HepG2 (cell line): ENCODE data around the gene ATP13A3. TPM values are rescaled to one million over a fixed set of nuclear protein-coding genes. Genes with fewer than 3 reads are reported as not detected.

ENCODE experiments used
- ATAC-seq: fragments of 200-7000 bp; cut with Tn5 transposase; 3 replicates; pipeline ENCODE4 v1.9.1; 2020; ENCODE audit warnings: mild to moderate bottlenecking, moderate library complexity
- BruUV-seq: library from RNA; stranded (reverse); fragments of 400-500 nt; replicated peaks from 2 replicates; lab custom pipeline; 2021; lab: Mats Ljungman, UMichigan
- CTCF ChIA-PET: fragments of 300-600 bp; formaldehyde crosslinking; extraction: SDS; loops from one replicate; lab custom pipeline; 2021; ENCODE audit warnings: low total read pairs, inconsistent platforms, low intra/inter-chr PET ratio; lab: Yijun Ruan, JAX
- POLR2A ChIA-PET: fragments of 350-600 bp; sonication (Branson Sonifier 250); formaldehyde crosslinking; loops from one replicate; lab custom pipeline; 2020; ENCODE audit warnings: antibody characterized with exemption, inconsistent platforms; lab: Yijun Ruan, JAX
- DNase-seq: peaks from one replicate; pipeline ENCODE4 v3.0.0-alpha.2; 2015; ENCODE audit warnings: low spot score
- FAIRE-seq: peaks from 3 replicates; lab custom pipeline; 2011; peaks lifted over from hg19 to GRCh38; lab: Jason Lieb, UNC
- H2AFZ ChIP-seq: one replicate; pipeline ENCODE4 v1.6.1; 2011; ENCODE audit warnings: low read length, inconsistent platforms
- H3K27ac ChIP-seq: fragments of 300-600 bp; 3 replicates; pipeline ENCODE4 v1.8.0; 2011; ENCODE audit warnings: mixed run types, mild to moderate bottlenecking, mixed read lengths, low read length, inconsistent platforms; ENCODE audit not compliant: insufficient read depth; ENCODE audit errors: extremely low read length
- H3K27me3 ChIP-seq, 2 experiments: fragments of 200-600 bp in 1 of 2; 2 replicates in 1 of 2; 3 replicates in 1 of 2; pipeline versions ENCODE4 v1.6.0 to v1.8.0; 2011; ENCODE audit warnings: low read length in 2 of 2, mild to moderate bottlenecking in 2 of 2, moderate library complexity in 2 of 2, inconsistent platforms in 1 of 2; ENCODE audit not compliant: insufficient read depth in 2 of 2, control insufficient read depth in 1 of 2
- H3K36me3 ChIP-seq, 2 experiments: fragments of 200-600 bp in 1 of 2; replicated peaks in 1 of 2; 2 replicates in 1 of 2; 3 replicates in 1 of 2; pipeline versions ENCODE4 v1.5.1 to v1.8.0; 2011; ENCODE audit warnings: low read length in 2 of 2, inconsistent platforms in 1 of 2; ENCODE audit not compliant: insufficient read depth in 2 of 2, control insufficient read depth in 1 of 2
- H3K4me1 ChIP-seq: 2 replicates; pipeline ENCODE4 v1.5.1; 2012; ENCODE audit warnings: low read length, inconsistent platforms; ENCODE audit not compliant: insufficient read depth
- H3K4me2 ChIP-seq: 2 replicates; pipeline ENCODE4 v1.6.0; 2011; ENCODE audit warnings: low read depth, low read length, inconsistent platforms
- H3K4me3 ChIP-seq, 3 experiments: fragments of 200-600 bp in 1 of 3; sonication (generic), shearing (Covaris generic) in 1 of 3; replicated peaks in 1 of 3; 2 replicates each; pipeline ENCODE4 v1.5.1; 2011 to 2016; ENCODE audit warnings: low read length in 3 of 3, inconsistent platforms in 2 of 3, low read depth in 2 of 3, mild to moderate bottlenecking in 2 of 3, control low read depth in 1 of 3, mixed read lengths in 1 of 3; ENCODE audit not compliant: insufficient read depth in 1 of 3
- H3K79me2 ChIP-seq: one replicate; pipeline ENCODE4 v1.6.1; 2011; ENCODE audit warnings: low read length, inconsistent platforms; ENCODE audit not compliant: insufficient read depth
- H3K9ac ChIP-seq: 2 replicates; pipeline ENCODE4 v1.6.0; 2011; ENCODE audit warnings: mild to moderate bottlenecking, low read depth, low read length, inconsistent platforms; ENCODE audit not compliant: insufficient read depth
- H3K9me3 ChIP-seq: 2 replicates; pipeline ENCODE4 v1.5.1; 2012; ENCODE audit warnings: mild to moderate bottlenecking, low read length
- H4K20me1 ChIP-seq: 2 replicates; pipeline ENCODE4 v1.6.0; 2011; ENCODE audit warnings: inconsistent platforms, mild to moderate bottlenecking, low read length, moderate library complexity; ENCODE audit not compliant: insufficient read depth
- BHLHE40 ChIP-seq: IDR thresholded peaks from 2 replicates; pipeline ENCODE4 v1.6.1; 2011; ENCODE audit warnings: low read length, improper control_type of control experiment
- ELF3 ChIP-seq: IDR thresholded peaks from 2 replicates; pipeline ENCODE4 v1.6.1; 2016; ENCODE audit warnings: missing genetic modification reagents, missing compliant biosample characterization
- FOSL2 ChIP-seq: sonication (generic); formaldehyde crosslinking; IDR thresholded peaks from 2 replicates; pipeline ENCODE4 v1.4.0; 2020; ENCODE audit warnings: missing genetic modification reagents
- RCOR2 ChIP-seq: IDR thresholded peaks from 2 replicates; pipeline ENCODE4 v1.6.1; 2016; ENCODE audit warnings: missing biosample characterization, missing genetic modification reagents
- RXRA ChIP-seq: sonication (generic); formaldehyde crosslinking; IDR thresholded peaks from 2 replicates; pipeline ENCODE4 v1.5.1; 2020; ENCODE audit warnings: missing genetic modification reagents
- SOX13 ChIP-seq, 3 experiments: fragments of 450-650 bp in 1 of 3; sonication (generic) in 1 of 3; formaldehyde crosslinking in 1 of 3; IDR thresholded peaks in 2 of 3; conservative IDR thresholded peaks in 1 of 3; 2 replicates each; pipeline versions ENCODE4 v1.5.0 to v1.6.1; 2016 to 2020; ENCODE audit warnings: antibody characterized with exemption in 1 of 3, mild to moderate bottlenecking in 1 of 3, missing compliant biosample characterization in 1 of 3, missing genetic modification reagents in 1 of 3, moderate library complexity in 1 of 3
- TEAD3 ChIP-seq: optimal IDR thresholded peaks from 2 replicates; pipeline ENCODE3; 2016; ENCODE audit warnings: borderline replicate concordance
- ZNF180 ChIP-seq: sonication (generic); formaldehyde crosslinking; IDR thresholded peaks from 2 replicates; pipeline ENCODE4 v1.4.0; 2020; ENCODE audit warnings: low read depth, missing genetic modification reagents, borderline replicate concordance
- ZNF792 ChIP-seq: IDR thresholded peaks from 2 replicates; pipeline ENCODE4 v1.6.1; 2016
- WGBS: methylation state at CpG from one replicate; pipeline ENCODE4 v1.1.6; 2017; ENCODE audit warnings: low lambda C conversion rate; 5-methylcytosine and 5-hydroxymethylcytosine counted together
- in situ Hi-C: cut with HindIII; loops from 2 replicates; pipeline ENCODE4 v1.10.0; 2017; ENCODE audit warnings: low pct_unique_long_range_greater_than_20kb; ENCODE audit not compliant: extremely low pct_ligation_motif_present
- intact Hi-C: fragments of 100-400 bp; cut with micrococcal nuclease; formaldehyde crosslinking; loops from one replicate; pipeline ENCODE4 v1.10.0; 2022; ENCODE audit not compliant: unreplicated experiment
- polyA plus RNA-seq, 8 experiments: library from polyadenylated mRNA; depleted of rRNA in 3 of 8; stranded (reverse) in 7 of 8; unstranded in 1 of 8; fragments of >200 nt; fragmentation: Illumina TruSeq in 4 of 8; extraction: Trizol in 4 of 8; gene quantifications; 2 replicates each; pipeline versions ENCODE4 v1.2.1 to v1.2.3, GENCODE V29; 2011 to 2016; ENCODE audit warnings: low read depth in 4 of 8, missing spikeins in 1 of 8, mixed read lengths in 1 of 8; ENCODE audit not compliant: insufficient read depth in 1 of 8
- total RNA-seq, 5 experiments: library from RNA; depleted of rRNA; stranded (reverse); fragments of >200 nt; fragmentation: Illumina TruSeq; extraction: Trizol; gene quantifications; 2 replicates each; pipeline ENCODE4 v1.2.3, GENCODE V29; 2016; ENCODE audit warnings: low read depth in 1 of 5
- TF ChIP-seq, protein P1 (sequence below): sonication (generic); IDR thresholded peaks from 2 replicates; pipeline ENCODE4 v1.6.1; 2016; ENCODE audit warnings: low read depth, borderline replicate concordance
- TF ChIP-seq, protein P2 (sequence below): IDR thresholded peaks from 2 replicates; pipeline ENCODE4 v1.6.1; 2016

ATP13A3 gene
- total and polyA plus RNA-seq, 2 of the 13 experiments (the other 11 are each of a cell fraction or from before 2014, with no cell fraction given) = 44.9 to 80.8 TPM

GRCh38 chr3:194512895-194513601 is 26.2 kb upstream of the ATP13A3 start (continued):
- TF ChIP-seq FOSL2 (CRISPR knock-in tag) (peak; percentile 31; the same call in 1 of the 2 replicates), ZNF792 (CRISPR knock-in tag) (peak; percentile 57; the same call in 1 of the 2 replicates), SOX13 (IDR thresholded peaks at IDR 0.05) (no peak), SOX13 (CRISPR knock-in tag; conservative IDR thresholded peaks at IDR 0.05 in 1 of 2, IDR thresholded peaks at IDR 0.05 in 1 of 2) (peak in 1 of 2 experiments; percentile 88; a peak in 2 of 4 replicates), ELF3 (CRISPR knock-in tag) (peak; percentile 13; the same call in 1 of the 2 replicates), RCOR2 (CRISPR knock-in tag) (peak; percentile 47; the same call in 1 of the 2 replicates), TEAD3 (CRISPR knock-in tag) (peak; percentile 28), RXRA (CRISPR knock-in tag) (peak; percentile 96)

- POLR2A ChIA-PET = interaction anchor here (0.6 to 1.8 kb wide), 2 partner anchors 11 to 14 kb away, joined by 6 to 8 read pairs; no protein-coding TSS in a partner anchor
- no peaks in the 10 kb centered on the region for H3K27me3 ChIP-seq
Measured at GRCh38 chr3:194508491-194509453, 22.0 kb upstream of the ATP13A3 start.

More at GRCh38 chr3:194508491-194509453, 22.0 kb upstream of the ATP13A3 start:
- Histone ChIP-seq H3K36me3 (no peaks in the 10 kb centered on the region), H3K4me1 (peaks cover 55% of the 10 kb centered on the region)
- TF ChIP-seq, protein P1, sequence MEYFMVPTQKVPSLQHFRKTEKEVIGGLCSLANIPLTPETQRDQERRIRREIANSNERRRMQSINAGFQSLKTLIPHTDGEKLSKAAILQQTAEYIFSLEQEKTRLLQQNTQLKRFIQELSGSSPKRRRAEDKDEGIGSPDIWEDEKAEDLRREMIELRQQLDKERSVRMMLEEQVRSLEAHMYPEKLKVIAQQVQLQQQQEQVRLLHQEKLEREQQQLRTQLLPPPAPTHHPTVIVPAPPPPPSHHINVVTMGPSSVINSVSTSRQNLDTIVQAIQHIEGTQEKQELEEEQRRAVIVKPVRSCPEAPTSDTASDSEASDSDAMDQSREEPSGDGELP = peak; percentile 55; the same call in 1 of the 2 replicates
- TF ChIP-seq BHLHE40 (peak; percentile 48; the same call in 1 of the 2 replicates), ZNF180 (CRISPR knock-in tag) (no peak)
- TF ChIP-seq, protein P2, sequence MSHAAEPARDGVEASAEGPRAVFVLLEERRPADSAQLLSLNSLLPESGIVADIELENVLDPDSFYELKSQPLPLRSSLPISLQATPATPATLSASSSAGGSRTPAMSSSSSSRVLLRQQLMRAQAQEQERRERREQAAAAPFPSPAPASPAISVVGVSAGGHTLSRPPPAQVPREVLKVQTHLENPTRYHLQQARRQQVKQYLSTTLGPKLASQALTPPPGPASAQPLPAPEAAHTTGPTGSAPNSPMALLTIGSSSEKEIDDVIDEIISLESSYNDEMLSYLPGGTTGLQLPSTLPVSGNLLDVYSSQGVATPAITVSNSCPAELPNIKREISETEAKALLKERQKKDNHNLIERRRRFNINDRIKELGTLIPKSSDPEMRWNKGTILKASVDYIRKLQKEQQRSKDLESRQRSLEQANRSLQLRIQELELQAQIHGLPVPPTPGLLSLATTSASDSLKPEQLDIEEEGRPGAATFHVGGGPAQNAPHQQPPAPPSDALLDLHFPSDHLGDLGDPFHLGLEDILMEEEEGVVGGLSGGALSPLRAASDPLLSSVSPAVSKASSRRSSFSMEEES (CRISPR knock-in tag) = 0 out of 2 replicates have a peak, but pooled peaks have one; percentile 36
- TF ChIP-seq, all 625 proteins: peak for 3
- intact Hi-C loops (no loop called here), in situ Hi-C loops (no loop called here)
- BruUV-seq = no TSS peak
- H3K9me3 ChIP-seq = no peaks in the 10 kb centered on the region
- H3K9ac ChIP-seq = no peak overlapping the region
- WGBS = 65% methylated on average over 10 of the region's 14 CpGs
- FAIRE-seq (no peak), ATAC-seq (no peak), DNase-seq (no peak)
- no peak overlapping the region for H3K4me3 ChIP-seq
- CTCF ChIA-PET = no interaction called here
- H2AFZ ChIP-seq = no peak overlapping the region
- no peak overlapping the region for H3K27ac ChIP-seq
- H3K4me2 ChIP-seq = 0 out of 2 replicates have a peak overlapping the region, but pooled peaks have one; percentile 8
- no peaks in the 10 kb centered on the region for H3K79me2 ChIP-seq
- no peaks in the 10 kb centered on the region for H4K20me1 ChIP-seq
